ENCODE data around the gene ACTN4. TPM values are rescaled to one million over a fixed set of nuclear protein-coding genes. Genes with fewer than 3 reads are reported as not detected.

The ACTN4 gene
- total RNA-seq, 1 donor from 2014 or later, result 454 TPM

DNA sequence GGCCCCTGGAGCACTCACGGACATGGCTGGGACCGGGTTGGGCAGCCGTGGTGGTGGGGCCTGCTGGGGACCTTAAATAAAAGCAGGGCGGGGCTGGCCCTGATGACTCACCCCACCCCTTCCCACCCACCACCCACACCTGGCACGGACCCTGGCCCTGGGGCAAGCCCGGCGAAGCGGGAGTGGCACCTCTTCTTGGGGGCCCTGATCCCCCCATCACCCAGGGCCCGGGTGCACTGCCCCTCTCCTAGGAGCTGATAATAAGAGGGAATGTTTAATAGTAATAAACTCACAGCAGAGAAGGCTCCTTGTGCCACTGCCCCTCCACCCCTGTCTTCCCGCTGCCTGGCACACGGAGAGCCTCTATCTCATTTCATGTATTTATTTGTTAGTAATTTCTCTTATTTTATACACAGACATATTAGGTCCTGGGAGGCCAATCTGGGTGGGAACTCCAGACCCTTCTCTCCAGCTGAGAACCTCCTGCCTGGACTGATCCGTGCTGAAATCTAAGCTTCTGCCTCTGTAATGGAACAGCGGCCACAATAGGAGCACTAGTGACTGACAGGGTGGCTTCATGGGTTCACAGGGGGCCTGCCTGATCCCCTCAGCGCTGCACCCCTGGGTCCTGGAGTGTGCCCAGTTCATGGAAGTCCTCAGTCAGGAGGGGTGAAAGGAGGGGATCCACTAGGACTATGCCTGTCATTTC, 126.2 kb downstream of the ACTN4 start, which contains the start of gene LGALS7:
Gene LGALS7 (minus strand): TSS at position 49 of the 709 bp plus-strand sequence. CDS start 25 bp downstream, at position 24.
- H3K9me3 ChIP-seq, result no peaks in the 10 kb centered on the region
- H3K36me3 ChIP-seq, result no peaks in the 10 kb centered on the region
- DNase-seq (no peak), ATAC-seq (no peak)
- H3K27ac ChIP-seq, result no peak within 1 kb of the TSS
- H3K27me3 ChIP-seq (ENCODE audit: low read depth), result no peaks in the 10 kb centered on the region
- intact Hi-C loops (cut with DNase I), result no loop called here
- TF ChIP-seq, protein P1, sequence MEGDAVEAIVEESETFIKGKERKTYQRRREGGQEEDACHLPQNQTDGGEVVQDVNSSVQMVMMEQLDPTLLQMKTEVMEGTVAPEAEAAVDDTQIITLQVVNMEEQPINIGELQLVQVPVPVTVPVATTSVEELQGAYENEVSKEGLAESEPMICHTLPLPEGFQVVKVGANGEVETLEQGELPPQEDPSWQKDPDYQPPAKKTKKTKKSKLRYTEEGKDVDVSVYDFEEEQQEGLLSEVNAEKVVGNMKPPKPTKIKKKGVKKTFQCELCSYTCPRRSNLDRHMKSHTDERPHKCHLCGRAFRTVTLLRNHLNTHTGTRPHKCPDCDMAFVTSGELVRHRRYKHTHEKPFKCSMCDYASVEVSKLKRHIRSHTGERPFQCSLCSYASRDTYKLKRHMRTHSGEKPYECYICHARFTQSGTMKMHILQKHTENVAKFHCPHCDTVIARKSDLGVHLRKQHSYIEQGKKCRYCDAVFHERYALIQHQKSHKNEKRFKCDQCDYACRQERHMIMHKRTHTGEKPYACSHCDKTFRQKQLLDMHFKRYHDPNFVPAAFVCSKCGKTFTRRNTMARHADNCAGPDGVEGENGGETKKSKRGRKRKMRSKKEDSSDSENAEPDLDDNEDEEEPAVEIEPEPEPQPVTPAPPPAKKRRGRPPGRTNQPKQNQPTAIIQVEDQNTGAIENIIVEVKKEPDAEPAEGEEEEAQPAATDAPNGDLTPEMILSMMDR (IDR thresholded peaks at IDR 0.05), result no peak
- no peak within 1 kb of the TSS for H3K4me3 ChIP-seq
- H3K4me1 ChIP-seq, result peaks cover 12% of the 10 kb centered on the region

DNA sequence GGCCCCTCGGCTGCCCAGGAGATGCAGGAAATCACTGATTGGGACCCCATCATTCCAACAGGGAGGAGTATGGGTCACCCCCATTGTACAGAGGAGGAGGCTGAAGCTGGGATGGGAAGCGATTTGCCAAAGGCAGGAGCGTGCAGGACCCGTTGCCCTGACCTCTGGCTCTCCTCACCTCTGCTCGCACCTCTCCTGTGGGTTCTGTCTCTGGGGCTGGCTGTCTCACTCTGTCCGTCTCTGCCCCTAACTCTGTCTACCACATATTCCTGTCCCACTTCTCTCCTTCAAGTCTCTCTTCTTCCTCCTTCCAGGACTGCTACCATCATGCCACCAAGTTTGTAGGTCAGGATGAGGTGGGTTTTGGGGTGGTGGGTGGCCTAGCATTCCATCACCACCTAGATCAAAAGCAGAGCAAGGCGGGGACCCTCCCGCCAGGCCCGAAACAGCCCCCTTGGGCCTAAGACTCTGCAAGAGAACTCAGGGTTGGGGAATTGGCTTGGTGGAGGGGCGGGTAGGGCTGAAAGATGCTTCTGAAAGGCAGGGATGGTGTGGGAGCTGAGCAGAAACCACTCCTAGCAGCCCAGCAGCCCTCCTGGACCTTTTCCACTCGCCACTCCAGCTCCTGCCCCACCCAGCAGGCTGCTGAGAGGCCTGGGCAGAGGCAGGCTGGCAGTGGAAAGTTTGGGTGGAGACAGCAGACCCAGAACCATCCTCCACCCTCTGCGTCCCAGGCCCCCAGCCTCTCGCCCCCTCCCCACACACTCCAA, 126.9 kb downstream of the ACTN4 start:
- Histone ChIP-seq H3K27me3 (ENCODE audit: low read depth) (no peaks in the 10 kb centered on the region), H3K27ac (no peak overlapping the region), H3K4me3 (no peak overlapping the region), H3K36me3 (no peaks in the 10 kb centered on the region), H3K9me3 (no peaks in the 10 kb centered on the region), H3K4me1 (peaks cover 8% of the 10 kb centered on the region)
- ATAC-seq (no peak), DNase-seq (no peak)
- intact Hi-C loops (cut with DNase I), result no loop called here
- TF ChIP-seq, protein P1 (IDR thresholded peaks at IDR 0.05), result no peak

DNA sequence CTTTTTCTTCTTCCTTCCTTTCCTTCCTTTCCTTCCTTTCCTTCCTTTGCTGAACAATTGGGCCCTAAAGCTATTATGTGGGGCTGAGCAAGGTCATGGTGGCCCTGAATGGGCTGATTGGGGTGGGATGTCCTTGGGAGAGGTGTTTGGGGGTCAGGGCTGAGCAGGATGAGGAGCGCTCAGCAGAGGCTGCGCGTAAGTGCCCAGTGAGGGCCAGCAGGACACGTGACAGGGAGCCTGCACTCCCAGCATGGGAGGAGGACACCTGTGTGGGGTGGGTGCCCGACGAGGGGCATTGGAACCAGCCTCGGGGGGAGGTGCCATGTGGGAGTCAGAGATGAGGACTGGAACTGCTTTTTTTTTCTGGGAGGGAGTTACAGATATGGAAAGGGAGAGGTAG, 131.3 kb downstream of the ACTN4 start:
- no peaks in the 10 kb centered on the region for H3K36me3 ChIP-seq
- no peak for DNase-seq
- H3K27me3 ChIP-seq (ENCODE audit: low read depth), result no peaks in the 10 kb centered on the region
- no peak overlapping the region for H3K4me3 ChIP-seq
- no peaks in the 10 kb centered on the region for H3K4me1 ChIP-seq
- no peak for ATAC-seq
- intact Hi-C loops (cut with DNase I), result no loop called here
- TF ChIP-seq, protein P1 (IDR thresholded peaks at IDR 0.05), result no peak
- H3K27ac ChIP-seq, result no peak overlapping the region
- no peaks in the 10 kb centered on the region for H3K9me3 ChIP-seq

- intact Hi-C loops (cut with DNase I), result no loop called here
- H3K9me3 ChIP-seq, result no peaks in the 10 kb centered on the region
- no peak overlapping the region for H3K27ac ChIP-seq
- TF ChIP-seq, protein P1 (IDR thresholded peaks at IDR 0.05), result no peak
- H3K36me3 ChIP-seq, result no peaks in the 10 kb centered on the region
- no peak overlapping the region for H3K4me3 ChIP-seq
- H3K4me1 ChIP-seq, result no peaks in the 10 kb centered on the region
- no peaks in the 10 kb centered on the region for H3K27me3 ChIP-seq (ENCODE audit: low read depth)
- DNase-seq (peak; percentile 3), ATAC-seq (no peak)
These were observed 133.0 kb downstream of the ACTN4 start for GRCh38 chr19:38780443-38780842.

- ATAC-seq (no peak), DNase-seq (no peak)
- H3K4me1 ChIP-seq, result no peaks in the 10 kb centered on the region
- no peak overlapping the region for H3K27ac ChIP-seq
- no peaks in the 10 kb centered on the region for H3K27me3 ChIP-seq (ENCODE audit: low read depth)
- H3K9me3 ChIP-seq, result no peaks in the 10 kb centered on the region
- TF ChIP-seq, protein P1 (IDR thresholded peaks at IDR 0.05), result no peak
- H3K4me3 ChIP-seq, result no peak overlapping the region
- intact Hi-C loops (cut with DNase I), result no loop called here
- no peaks in the 10 kb centered on the region for H3K36me3 ChIP-seq
These were observed 133.6 kb downstream of the ACTN4 start for GRCh38 chr19:38781058-38781457.

Other genes starting within 250 kb of the ACTN4 start
- gene FAM98C, start 244.6 kb upstream of the ACTN4 start, total RNA-seq, result 21.1 TPM
- 13.5 TPM for gene RASGRP4, start 221.4 kb upstream of the ACTN4 start, total RNA-seq
- gene RYR1, start 214.0 kb upstream of the ACTN4 start, total RNA-seq, result 9.2 TPM
- gene MAP4K1, start 29.7 kb upstream of the ACTN4 start, total RNA-seq, result 11.4 TPM
- 229 TPM for gene EIF3K, start 28.5 kb upstream of the ACTN4 start, total RNA-seq
- gene CAPN12, start 96.8 kb downstream of the ACTN4 start, total RNA-seq, result 18.2 TPM
- not detected for gene LGALS7, start 125.9 kb downstream of the ACTN4 start, total RNA-seq
- gene LGALS7B, start 141.6 kb downstream of the ACTN4 start, total RNA-seq, result not detected
- gene LGALS4, start 165.3 kb downstream of the ACTN4 start, total RNA-seq, result 4.2 TPM
- 227 TPM for gene ECH1, start 184.1 kb downstream of the ACTN4 start, total RNA-seq
- 274 TPM for gene HNRNPL, start 202.3 kb downstream of the ACTN4 start, total RNA-seq
- gene RINL, start 230.6 kb downstream of the ACTN4 start, total RNA-seq, result 8.3 TPM